Measurements from ENCODE around the gene LONP1.

LONP1 gene

GRCh38 chr19:5645409-5645808 lies 74.5 kb downstream of the LONP1 start:
- ChIA-PET CTCF (interaction anchor here (0.7 kb wide), 1 partner anchor 15 kb away, joined by 4 read pairs; no protein-coding TSS in a partner anchor), POLR2A (no interaction called here)
- no peak for TF ChIP-seq ZNF384 (IDR thresholded peaks at IDR 0.05)
- TF ChIP-seq L3MBTL2 (conservative IDR thresholded peaks at IDR 0.05), result no peak
- no peak for TF ChIP-seq CTBP1 (IDR thresholded peaks at IDR 0.05; ENCODE audit: borderline replicate concordance)
- TF ChIP-seq FOXM1 (IDR thresholded peaks at IDR 0.05; ENCODE audit: borderline replicate concordance), result no peak
- DNase-seq (ENCODE audit: extremely low spot score), result no peak

GRCh38 chr19:5644037-5644436 lies 75.9 kb downstream of the LONP1 start:
- no peak for TF ChIP-seq L3MBTL2 (conservative IDR thresholded peaks at IDR 0.05)
- TF ChIP-seq HDGF (IDR thresholded peaks at IDR 0.05; ENCODE audit: borderline replicate concordance), result no peak
- TF ChIP-seq FOXA1 (IDR thresholded peaks at IDR 0.05), result no peak
- no peak for TF ChIP-seq CTBP1 (IDR thresholded peaks at IDR 0.05; ENCODE audit: borderline replicate concordance)
- CTCF ChIA-PET, result no interaction called here
- POLR2A ChIA-PET, result no interaction called here
- no peak for DNase-seq (ENCODE audit: extremely low spot score)

- ChIA-PET POLR2A (no interaction called here), CTCF (interaction anchor here (0.6 kb wide), 1 partner anchor 47 kb away, joined by 3 read pairs; the partner anchor contains the start of gene RPL36)
- DNase-seq (ENCODE audit: extremely low spot score), result no peak
- TF ChIP-seq ELF4 (IDR thresholded peaks at IDR 0.05), result no peak
- no peak for TF ChIP-seq L3MBTL2 (conservative IDR thresholded peaks at IDR 0.05)
- no peak for TF ChIP-seq BHLHE40 (IDR thresholded peaks at IDR 0.05; ENCODE audit: borderline replicate concordance)
Observed at GRCh38 chr19:5643060-5643459, 76.9 kb downstream of the LONP1 start.

- POLR2A ChIA-PET, result interaction anchor here (0.9 kb wide), 1 partner anchor 19 kb away, joined by 3 read pairs; the partner anchor contains the start of genes SAFB and SAFB2
Observed at GRCh38 chr19:5642204-5642603, 77.7 kb downstream of the LONP1 start.

More at GRCh38 chr19:5642204-5642603, 77.7 kb downstream of the LONP1 start:
- DNase-seq (ENCODE audit: extremely low spot score), result no peak
- CTCF ChIA-PET, result no interaction called here
- TF ChIP-seq TARDBP (IDR thresholded peaks at IDR 0.05) (no peak), CTBP1 (IDR thresholded peaks at IDR 0.05; ENCODE audit: borderline replicate concordance) (no peak), PKNOX1 (IDR thresholded peaks at IDR 0.05) (no peak), BHLHE40 (IDR thresholded peaks at IDR 0.05; ENCODE audit: borderline replicate concordance) (no peak), LEF1 (IDR thresholded peaks at IDR 0.05; ENCODE audit: borderline replicate concordance) (no peak), NFRKB (IDR thresholded peaks at IDR 0.05) (no peak), L3MBTL2 (conservative IDR thresholded peaks at IDR 0.05) (no peak), SP1 (IDR thresholded peaks at IDR 0.05) (no peak), SUZ12 (IDR thresholded peaks at IDR 0.05) (no peak), ARNT (IDR thresholded peaks at IDR 0.05) (no peak), ZNF384 (IDR thresholded peaks at IDR 0.05) (no peak), FOXA1 (IDR thresholded peaks at IDR 0.05) (no peak), ELF4 (IDR thresholded peaks at IDR 0.05) (no peak), FOXM1 (IDR thresholded peaks at IDR 0.05; ENCODE audit: borderline replicate concordance) (no peak), FOXK2 (IDR thresholded peaks at IDR 0.05) (no peak), HDGF (IDR thresholded peaks at IDR 0.05; ENCODE audit: borderline replicate concordance) (no peak)
